Heart right ventricle (tissue), 16 donors: Measurements from ENCODE around the gene ARF1. TPM values are rescaled to one million over a fixed set of nuclear protein-coding genes. Genes with fewer than 3 reads are reported as not detected.

ENCODE experiments used
- ATAC-seq, 8 donors: fragments of 200-7000 bp; cut with Tn5 transposase; one replicate each; pipeline ENCODE4 v1.9.1; 2020; ENCODE audit warnings: mild to moderate bottlenecking in 8 of 8, moderate library complexity in 8 of 8, moderate number of reproducible peaks in 1 of 8
- DNase-seq, 2 donors: peaks; one replicate each; pipeline ENCODE4 v3.0.0-alpha.2; 2020
- H3K27ac ChIP-seq, 10 donors: fragments of 200-600 bp; sonication (generic) in 2 of 10; one replicate each; pipeline versions ENCODE4 v1.5.0 to v1.8.0; 2020 to 2022; ENCODE audit warnings: mild to moderate bottlenecking in 3 of 10
- H3K27me3 ChIP-seq, 7 donors: fragments of 200-600 bp; one replicate each; pipeline ENCODE4 v1.8.0; 2021 to 2022; ENCODE audit warnings: mild to moderate bottlenecking in 2 of 7
- H3K36me3 ChIP-seq, 9 donors: fragments of 200-600 bp; sonication (generic) in 1 of 9; one replicate each; pipeline versions ENCODE4 v1.5.0 to v1.8.0; 2020 to 2022; ENCODE audit warnings: mild to moderate bottlenecking in 2 of 9
- H3K4me1 ChIP-seq, 9 donors: fragments of 200-600 bp; sonication (generic) in 1 of 9; one replicate each; pipeline versions ENCODE4 v1.5.0 to v1.8.0; 2020 to 2022; ENCODE audit warnings: mild to moderate bottlenecking in 4 of 9
- H3K4me3 ChIP-seq, 10 donors: fragments of 200-600 bp; sonication (generic) in 2 of 10; one replicate each; pipeline versions ENCODE4 v1.5.0 to v1.8.0; 2020 to 2022; ENCODE audit warnings: mild to moderate bottlenecking in 7 of 10, moderate library complexity in 2 of 10
- H3K9me3 ChIP-seq, 11 donors: fragments of 200-600 bp in 10 of 11; sonication (generic) in 2 of 11; one replicate each; pipeline versions ENCODE4 v1.5.0 to v1.8.0; 2013 to 2022; ENCODE audit warnings: mild to moderate bottlenecking in 2 of 11, control low read depth in 1 of 11, moderate library complexity in 1 of 11
- CTCF ChIP-seq, 9 donors: fragments of 200-600 bp; sonication (generic) in 2 of 9; IDR thresholded peaks; one replicate each; pipeline versions ENCODE4 v1.5.0 to v1.8.0; 2021 to 2022; ENCODE audit warnings: antibody characterized with exemption in 9 of 9, mild to moderate bottlenecking in 5 of 9, moderate library complexity in 1 of 9
- WGBS, 2 donors: extraction: QIAGEN DNeasy Blood & Tissue Kit; methylation state at CpG; one replicate each; pipeline ENCODE4 v1.1.7; 2013; ENCODE audit warnings: inconsistent platforms in 1 of 2; 5-methylcytosine and 5-hydroxymethylcytosine counted together
- intact Hi-C, 10 donors: fragments of 100-400 bp; cut with DNase I; formaldehyde crosslinking; loops; one replicate each; pipeline versions ENCODE4 v1.11.1 to v1.14.2; 2022
- polyA plus RNA-seq, 2 donors: library from polyadenylated mRNA; stranded (reverse); fragments of 200-250 nt; gene quantifications; one replicate each; pipeline ENCODE4 v1.2.3, GENCODE V29; 2013
- total RNA-seq, 10 donors: library from RNA; stranded (reverse); fragmentation: NEBNext Ultra II Directional in 3 of 10; extraction: Animal tissue kit (Norgen Biotek cat#: 25700) in 3 of 10; gene quantifications; one replicate each; pipeline versions ENCODE4 v1.2.1 to v1.2.4, GENCODE V29; 2021 to 2023
- donor health status: Arrhythmogenic right ventricular cardiomyopathy.
- donor health status: ischemic (EF 13 %, LVEDD 7.1; RV severe dilation, severe dysfunction).
- donor health status: healthy with polysubstance abuse.
- donor health status: DM: no; HTN: yes; CAD: no.
- donor health status: DM: no; HTN: no; CAD: no.
- donor health status: ischemic (EF 25% LVEDD 6.9; RV normal size, moderate dysfunction).
- donor health status: ischemic (EF 25% LVEDD 5.7; RV mildly dilated, moderate dysfunction).
- donor health status: healthy.
- donor health status: DM: yes; HTN: yes; CAD: no.
- donor health status: Ischemic cardiomyopathy.
- donor health status: ischemic (EF 35%, LVEDD 5.7; RV mildly dilated, moderate dysfunction).
- donor health status: nonischemic (EF 11% LVEDD 7.7; RV severe dilation, severe dysfunction).
- donor health status: DM: yes; HTN: yes; CAD: no.
- donor health status: PGD.
- donor health status: ischemic (EF 29% LVEDD 5.4; RV normal size, mild dysfunction).
- donor health status: nonischemic (EF 23%, LVEDD 6.1; RV moderate dilation, normal function).

Gene ARF1
- total and polyA plus RNA-seq, 12 donors = 204 to 498 (median 338) TPM

GRCh38 chr1:228064296-228064695 is 18.2 kb upstream of the ARF1 start:
- Histone ChIP-seq H3K27ac (no peak overlapping the region), H3K4me1 (peaks cover 0 to 18% (median 14%) of the 10 kb centered on the region in 9 donors), H3K27me3 (peaks cover 45 to 82% (median 81%) of the 10 kb centered on the region in 7 donors)

GRCh38 chr1:228064741-228065542 is 17.6 kb upstream of the ARF1 start:
- intact Hi-C loops = no loop called here
- ATAC-seq (no peak), DNase-seq (no peak)
- peaks cover 0 to 11% (median 11%) of the 10 kb centered on the region in 9 donors for H3K4me1 ChIP-seq
- WGBS, 2 donors = 71 to 73% methylated on average over 15 of the region's 15 CpGs
- peaks cover 38 to 75% (median 74%) of the 10 kb centered on the region in 7 donors for H3K27me3 ChIP-seq
- H3K4me3 ChIP-seq = no peak overlapping the region
- no peaks in the 10 kb centered on the region for H3K36me3 ChIP-seq
- no peak for TF ChIP-seq CTCF (IDR thresholded peaks at IDR 0.05)
- H3K27ac ChIP-seq = no peak overlapping the region
- H3K9me3 ChIP-seq = no peaks in the 10 kb centered on the region

More at GRCh38 chr1:228064296-228064695, 18.2 kb upstream of the ARF1 start:
- DNase-seq (no peak), ATAC-seq (no peak)
- no peak for TF ChIP-seq CTCF (IDR thresholded peaks at IDR 0.05)
- 47 to 55% methylated on average over 8 of the region's 8 CpGs for WGBS, 2 donors
- Histone ChIP-seq H3K4me3 (no peak overlapping the region), H3K36me3 (no peaks in the 10 kb centered on the region), H3K9me3 (no peaks in the 10 kb centered on the region)
- intact Hi-C loops = no loop called here

- no peak for TF ChIP-seq CTCF (IDR thresholded peaks at IDR 0.05)
- no peak for ATAC-seq
- WGBS, 2 donors = 67 to 68% methylated on average over 15 of the region's 15 CpGs
- H3K27ac ChIP-seq = no peak overlapping the region
- peaks cover 30 to 67% (median 66%) of the 10 kb centered on the region in 7 donors for H3K27me3 ChIP-seq
- no peaks in the 10 kb centered on the region for H3K9me3 ChIP-seq
- no peak for DNase-seq
- no peaks in the 10 kb centered on the region for H3K36me3 ChIP-seq
- intact Hi-C loops = no loop called here
- peaks cover 0 to 3% (median 3%) of the 10 kb centered on the region in 9 donors for H3K4me1 ChIP-seq
- no peak overlapping the region for H3K4me3 ChIP-seq
Observed at GRCh38 chr1:228065543-228066347, 16.8 kb upstream of the ARF1 start.

- no peak for ATAC-seq
- 49 to 59% methylated on average over 4 of the region's 4 CpGs for WGBS, 2 donors
- DNase-seq = no peak
Observed at GRCh38 chr1:228066416-228066815, 16.1 kb upstream of the ARF1 start.

More at GRCh38 chr1:228066416-228066815, 16.1 kb upstream of the ARF1 start:
- Histone ChIP-seq H3K27me3 (peaks cover 25 to 60% (median 60%) of the 10 kb centered on the region in 7 donors), H3K4me3 (no peak overlapping the region), H3K4me1 (no peaks in the 10 kb centered on the region), H3K9me3 (no peaks in the 10 kb centered on the region), H3K27ac (no peak overlapping the region), H3K36me3 (no peaks in the 10 kb centered on the region)
- TF ChIP-seq CTCF (IDR thresholded peaks at IDR 0.05) = no peak
- intact Hi-C loops = no loop called here
